Measurements from ENCODE around the gene SEBOX. TPM values are rescaled to one million over a fixed set of nuclear protein-coding genes. Genes with fewer than 3 reads are reported as not detected.

SEBOX gene
- total and polyA plus RNA-seq, 2 donors (not counting 1 experiment from before 2014, with no cell fraction given): not detected

- POLR2A ChIA-PET: no interaction called here
- Histone ChIP-seq H3K4me2 (replicated peaks; ENCODE audit: low read depth, low read length, poor library complexity, severe bottlenecking) (no peak overlapping the region), H3K9ac (ENCODE audit: low read length) (no peak overlapping the region), H3K4me3 (ENCODE audit: control extremely low read depth in 1 of 5, extremely low read depth in 1 of 5, insufficient read depth in 1 of 5, low read depth in 2 of 5, low read length in 4 of 5) (no peak overlapping the region), H3K36me3 (replicated peaks in 1 of 2; ENCODE audit: control extremely low read depth in 1 of 2, control insufficient read depth in 1 of 2, extremely low read depth in 1 of 2, insufficient read depth in 2 of 2, low read length in 1 of 2) (peaks cover 3 to 44% of the 10 kb centered on the region in 2 experiments), H3K27me3 (replicated peaks in 1 of 4; ENCODE audit: control extremely low read depth in 1 of 4, control insufficient read depth in 3 of 4, insufficient read depth in 4 of 4, low read length in 3 of 4) (no peaks in the 10 kb centered on the region), H3K79me2 (ENCODE audit: control insufficient read depth, insufficient read depth, low read length) (no peaks in the 10 kb centered on the region), H2AFZ (ENCODE audit: insufficient read depth, low read depth, low read length, poor library complexity, severe bottlenecking) (no peak overlapping the region), H3K27ac (ENCODE audit: low read length in 2 of 2) (no peak overlapping the region), H3K9me3 (ENCODE audit: control extremely low read depth in 1 of 3, control insufficient read depth in 2 of 3, insufficient read depth in 1 of 3, low read length in 2 of 3) (no peaks in the 10 kb centered on the region), H3K4me1 (ENCODE audit: control insufficient read depth in 2 of 2, insufficient read depth in 2 of 2, low read length in 2 of 2) (no peaks in the 10 kb centered on the region), H4K20me1 (ENCODE audit: control insufficient read depth, insufficient read depth, low read length, poor library complexity, severe bottlenecking) (no peaks in the 10 kb centered on the region)
- Mint-ChIP-seq H3K27me3 (no peaks in the 10 kb centered on the region), H3K9me3 (ENCODE audit: insufficient read depth) (no peaks in the 10 kb centered on the region), H3K27ac (no peak overlapping the region), H3K4me3 (no peak overlapping the region), H3K4me1 (no peaks in the 10 kb centered on the region)
- DNase-seq (no peak), ATAC-seq (ENCODE audit: low read depth) (no peak)
- WGBS (ENCODE audit: insufficient coverage): 60% methylated on average over 2 of the region's 2 CpGs
- TF ChIP-seq CTCF (IDR thresholded peaks at IDR 0.05) (no peak), EZH2 (IDR thresholded peaks at IDR 0.05; ENCODE audit: borderline replicate concordance, insufficient read depth, low read depth, low read length, poor library complexity, severe bottlenecking) (no peak)
- intact Hi-C loops (cut with micrococcal nuclease): no loop called here
- CTCF ChIA-PET: no interaction called here
These were observed 26.4 kb upstream of the SEBOX start for GRCh38 chr17:28391401-28391800.

GRCh38 chr17:28390984-28391383 is 26.0 kb upstream of the SEBOX start:
- Mint-ChIP-seq H3K4me3 (no peak overlapping the region), H3K4me1 (no peaks in the 10 kb centered on the region), H3K9me3 (ENCODE audit: insufficient read depth) (no peaks in the 10 kb centered on the region), H3K27ac (no peak overlapping the region), H3K27me3 (no peaks in the 10 kb centered on the region)
- CTCF ChIA-PET: interaction anchor here (2.6 kb wide), 1 partner anchor 25 kb away, joined by 6 read pairs; no protein-coding TSS in a partner anchor
- Histone ChIP-seq H3K4me1 (ENCODE audit: control insufficient read depth in 2 of 2, insufficient read depth in 2 of 2, low read length in 2 of 2) (no peaks in the 10 kb centered on the region), H3K4me3 (ENCODE audit: control extremely low read depth in 1 of 5, extremely low read depth in 1 of 5, insufficient read depth in 1 of 5, low read depth in 2 of 5, low read length in 4 of 5) (no peak overlapping the region), H3K36me3 (replicated peaks in 1 of 2; ENCODE audit: control extremely low read depth in 1 of 2, control insufficient read depth in 1 of 2, extremely low read depth in 1 of 2, insufficient read depth in 2 of 2, low read length in 1 of 2) (peaks cover 3 to 44% of the 10 kb centered on the region in 2 experiments), H4K20me1 (ENCODE audit: control insufficient read depth, insufficient read depth, low read length, poor library complexity, severe bottlenecking) (no peaks in the 10 kb centered on the region), H3K27ac (ENCODE audit: low read length in 2 of 2) (no peak overlapping the region), H3K9ac (ENCODE audit: low read length) (no peak overlapping the region), H3K4me2 (replicated peaks; ENCODE audit: low read depth, low read length, poor library complexity, severe bottlenecking) (no peak overlapping the region), H2AFZ (ENCODE audit: insufficient read depth, low read depth, low read length, poor library complexity, severe bottlenecking) (no peak overlapping the region), H3K27me3 (replicated peaks in 1 of 4; ENCODE audit: control extremely low read depth in 1 of 4, control insufficient read depth in 3 of 4, insufficient read depth in 4 of 4, low read length in 3 of 4) (peaks cover 0 to 3% (median 0%) of the 10 kb centered on the region in 4 experiments), H3K79me2 (ENCODE audit: control insufficient read depth, insufficient read depth, low read length) (no peaks in the 10 kb centered on the region), H3K9me3 (ENCODE audit: control extremely low read depth in 1 of 3, control insufficient read depth in 2 of 3, insufficient read depth in 1 of 3, low read length in 2 of 3) (no peaks in the 10 kb centered on the region)
- no CpG with 5 or more reads among the region's 1 CpG for WGBS (ENCODE audit: insufficient coverage)
- POLR2A ChIA-PET: no interaction called here
- DNase-seq: no peak
- no peak for ATAC-seq (ENCODE audit: low read depth)
- intact Hi-C loops (cut with micrococcal nuclease): no loop called here
- TF ChIP-seq EZH2 (IDR thresholded peaks at IDR 0.05; ENCODE audit: borderline replicate concordance, insufficient read depth, low read depth, low read length, poor library complexity, severe bottlenecking) (no peak), CTCF (IDR thresholded peaks at IDR 0.05) (no peak)

All from B cell (primary cell).